MM.1S (cell line): ENCODE results near the gene GGNBP2.

Source experiments
- EZH2phosphoT487 ChIP-seq: fragments of 300-600 bp; sonication (generic); IDR thresholded peaks from 2 replicates; pipeline ENCODE4 v1.6.1; 2018; ENCODE audit warnings: antibody characterized with exemption, low read length
- TF ChIP-seq, protein P1 (sequence below): fragments of 300-600 bp; sonication (generic); IDR thresholded peaks from 2 replicates; pipeline ENCODE4 v1.5.1; 2016; ENCODE audit warnings: antibody characterized with exemption, low read length, mixed read lengths

DNA sequence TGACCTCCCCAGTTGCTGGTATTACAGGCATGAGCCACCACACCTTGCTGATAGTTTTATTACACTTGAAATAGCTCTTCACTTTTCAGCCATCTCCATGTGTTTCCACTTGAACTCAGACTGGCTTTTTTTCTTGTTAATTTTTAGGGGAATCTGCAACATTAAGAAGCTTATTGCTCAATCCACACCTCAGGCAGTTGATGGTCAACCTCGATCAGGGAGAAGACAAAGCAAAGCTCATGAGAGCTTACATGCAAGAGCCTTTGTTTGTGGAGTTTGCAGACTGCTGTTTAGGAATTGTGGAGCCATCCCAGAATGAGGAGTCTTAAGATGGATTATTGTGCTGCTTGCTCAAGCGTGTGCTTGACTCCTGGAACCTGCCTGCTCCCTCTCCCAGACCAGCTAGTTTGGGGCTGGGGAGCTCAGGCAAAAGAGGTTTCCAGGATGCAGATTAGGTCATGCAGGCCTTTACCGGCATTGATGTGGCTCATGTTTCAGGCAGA lies 49.6 kb upstream of the GGNBP2 start:
- TF ChIP-seq, protein P1, sequence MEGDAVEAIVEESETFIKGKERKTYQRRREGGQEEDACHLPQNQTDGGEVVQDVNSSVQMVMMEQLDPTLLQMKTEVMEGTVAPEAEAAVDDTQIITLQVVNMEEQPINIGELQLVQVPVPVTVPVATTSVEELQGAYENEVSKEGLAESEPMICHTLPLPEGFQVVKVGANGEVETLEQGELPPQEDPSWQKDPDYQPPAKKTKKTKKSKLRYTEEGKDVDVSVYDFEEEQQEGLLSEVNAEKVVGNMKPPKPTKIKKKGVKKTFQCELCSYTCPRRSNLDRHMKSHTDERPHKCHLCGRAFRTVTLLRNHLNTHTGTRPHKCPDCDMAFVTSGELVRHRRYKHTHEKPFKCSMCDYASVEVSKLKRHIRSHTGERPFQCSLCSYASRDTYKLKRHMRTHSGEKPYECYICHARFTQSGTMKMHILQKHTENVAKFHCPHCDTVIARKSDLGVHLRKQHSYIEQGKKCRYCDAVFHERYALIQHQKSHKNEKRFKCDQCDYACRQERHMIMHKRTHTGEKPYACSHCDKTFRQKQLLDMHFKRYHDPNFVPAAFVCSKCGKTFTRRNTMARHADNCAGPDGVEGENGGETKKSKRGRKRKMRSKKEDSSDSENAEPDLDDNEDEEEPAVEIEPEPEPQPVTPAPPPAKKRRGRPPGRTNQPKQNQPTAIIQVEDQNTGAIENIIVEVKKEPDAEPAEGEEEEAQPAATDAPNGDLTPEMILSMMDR, result no peak
- TF ChIP-seq EZH2phosphoT487, result no peak
